Type B pancreatic cell (in vitro differentiated cells): ENCODE measurements around the gene C14orf132. TPM values are rescaled to one million over a fixed set of nuclear protein-coding genes. Genes with fewer than 3 reads are reported as not detected.
"Not testable (repeated sequence)": the region's sequence is repeated elsewhere in the genome, so short reads cannot be mapped to it uniquely, and the experiment has no call there.

Experiments used
- DNase-seq: peaks from one replicate; pipeline ENCODE4 v3.0.0; 2021; ENCODE audit warnings: mixed read lengths; ENCODE audit not compliant: unreplicated experiment; ENCODE audit errors: extremely low spot score
- H3K27ac Mint-ChIP-seq: 2 replicates; pipeline ENCODE4 v1.8.0; 2021; ENCODE audit warnings: mild to moderate bottlenecking, mixed read lengths
- H3K27me3 Mint-ChIP-seq: 2 replicates; pipeline ENCODE4 v1.8.0; 2021; ENCODE audit warnings: mixed read lengths
- H3K36me3 Mint-ChIP-seq: 2 replicates; pipeline ENCODE4 v1.8.0; 2021; ENCODE audit warnings: mixed read lengths
- H3K4me1 Mint-ChIP-seq: one replicate; pipeline ENCODE4 v1.8.0; 2021; ENCODE audit warnings: mixed read lengths; ENCODE audit not compliant: unreplicated experiment
- H3K4me3 Mint-ChIP-seq: 2 replicates; pipeline ENCODE4 v1.8.0; 2021; ENCODE audit warnings: mild to moderate bottlenecking, mixed read lengths
- H3K9me3 Mint-ChIP-seq: 2 replicates; pipeline ENCODE4 v1.8.0; 2021; ENCODE audit warnings: mixed read lengths
- CTCF ChIP-seq: fragments of 200-600 bp; sonication (generic); conservative IDR thresholded peaks from 2 replicates; pipeline ENCODE4 v1.5.0; 2021; ENCODE audit warnings: antibody characterized with exemption, mild to moderate bottlenecking
- total RNA-seq: library from RNA; stranded (reverse); gene quantifications from 2 replicates; pipeline ENCODE4 v1.2.1, GENCODE V29; 2021; ENCODE audit warnings: low replicate concordance

C14orf132 gene
- total RNA-seq, 1 donor from 2014 or later: 57.4 TPM

GRCh38 chr14:96002498-96002884, 36.7 kb upstream of the C14orf132 start:
- Mint-ChIP-seq H3K27me3 (peaks cover 54% of the 10 kb centered on the region), H3K36me3 (no peaks in the 10 kb centered on the region), H3K27ac (no peak overlapping the region), H3K4me1 (no peaks in the 10 kb centered on the region), H3K4me3 (no peak overlapping the region), H3K9me3 (no peaks in the 10 kb centered on the region)
- DNase-seq: no peak
- TF ChIP-seq CTCF: no peak

GRCh38 chr14:96011131-96011530, 28.0 kb upstream of the C14orf132 start:
- peaks cover 1% of the 10 kb centered on the region for H3K4me1 Mint-ChIP-seq
- H3K27ac Mint-ChIP-seq: no peak overlapping the region
- H3K36me3 Mint-ChIP-seq: no peaks in the 10 kb centered on the region
- no peak for TF ChIP-seq CTCF
- H3K9me3 Mint-ChIP-seq: peaks cover 18% of the 10 kb centered on the region
- H3K27me3 Mint-ChIP-seq: peaks cover 22% of the 10 kb centered on the region
- no peak overlapping the region for H3K4me3 Mint-ChIP-seq
- DNase-seq: no peak

- peaks cover 18% of the 10 kb centered on the region for H3K27me3 Mint-ChIP-seq
- no peak overlapping the region for H3K4me3 Mint-ChIP-seq
- H3K27ac Mint-ChIP-seq: no peak overlapping the region
- no peak for DNase-seq
- no peaks in the 10 kb centered on the region for H3K36me3 Mint-ChIP-seq
- TF ChIP-seq CTCF: no peak
- H3K4me1 Mint-ChIP-seq: peaks cover 6% of the 10 kb centered on the region
- H3K9me3 Mint-ChIP-seq: peaks cover 18% of the 10 kb centered on the region
These were observed 27.6 kb upstream of the C14orf132 start for GRCh38 chr14:96011607-96012006.

GRCh38 chr14:96012757-96013156, 26.4 kb upstream of the C14orf132 start:
- H3K36me3 Mint-ChIP-seq: not testable (repeated sequence)
- H3K27me3 Mint-ChIP-seq: peaks cover 25% of the 10 kb centered on the region

GRCh38 chr14:96014176-96014575, 25.0 kb upstream of the C14orf132 start:
- Mint-ChIP-seq H3K4me3 (no peak overlapping the region), H3K9me3 (peaks cover 23% of the 10 kb centered on the region), H3K27ac (no peak overlapping the region), H3K27me3 (peaks cover 36% of the 10 kb centered on the region), H3K36me3 (no peaks in the 10 kb centered on the region), H3K4me1 (peaks cover 11% of the 10 kb centered on the region)
- TF ChIP-seq CTCF: no peak
- no peak for DNase-seq

More at GRCh38 chr14:96012757-96013156, 26.4 kb upstream of the C14orf132 start:
- H3K4me3 Mint-ChIP-seq, H3K27ac Mint-ChIP-seq, DNase-seq: not testable (repeated sequence)
- Mint-ChIP-seq H3K4me1 (peaks cover 11% of the 10 kb centered on the region), H3K9me3 (peaks cover 18% of the 10 kb centered on the region)

GRCh38 chr14:96016501-96017160, 22.5 kb upstream of the C14orf132 start:
- Mint-ChIP-seq H3K27ac (no peak overlapping the region), H3K9me3 (peaks cover 14% of the 10 kb centered on the region), H3K36me3 (no peaks in the 10 kb centered on the region), H3K4me3 (no peak overlapping the region), H3K4me1 (peaks cover 11% of the 10 kb centered on the region), H3K27me3 (peaks cover 47% of the 10 kb centered on the region)
- DNase-seq: no peak
- TF ChIP-seq CTCF: no peak
